Limb (tissue), 2 donors: ENCODE results near the gene XPR1.

Source experiments
- DNase-seq, 2 donors: peaks; one replicate each; pipeline ENCODE4 v3.0.0-alpha.2; 2016; ENCODE audit errors: extremely low spot score in 2 of 2

XPR1 gene

GRCh38 chr1:180615493-180616290, 16.1 kb upstream of the XPR1 start:
- DNase-seq: no peak

DNA sequence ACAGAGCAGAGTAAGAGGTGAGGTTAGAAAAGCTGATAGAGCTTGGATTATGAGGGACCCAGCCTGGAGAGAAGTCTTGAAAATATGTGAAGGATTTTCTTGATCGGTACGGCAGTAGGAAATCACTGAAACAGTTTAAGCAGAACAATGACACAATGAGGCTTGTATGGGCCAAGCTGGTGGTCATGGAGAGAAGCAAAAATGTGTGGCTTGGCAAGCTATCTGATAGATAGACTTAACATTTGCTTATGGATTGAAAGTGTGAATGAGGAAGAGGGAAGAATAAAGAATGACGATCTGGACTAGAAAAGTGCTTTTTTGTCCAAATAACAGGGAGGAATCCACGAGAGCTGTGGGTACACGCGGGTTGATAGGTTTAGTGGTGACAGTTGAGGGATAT, 15.4 kb upstream of the XPR1 start:
- DNase-seq: no peak

DNA sequence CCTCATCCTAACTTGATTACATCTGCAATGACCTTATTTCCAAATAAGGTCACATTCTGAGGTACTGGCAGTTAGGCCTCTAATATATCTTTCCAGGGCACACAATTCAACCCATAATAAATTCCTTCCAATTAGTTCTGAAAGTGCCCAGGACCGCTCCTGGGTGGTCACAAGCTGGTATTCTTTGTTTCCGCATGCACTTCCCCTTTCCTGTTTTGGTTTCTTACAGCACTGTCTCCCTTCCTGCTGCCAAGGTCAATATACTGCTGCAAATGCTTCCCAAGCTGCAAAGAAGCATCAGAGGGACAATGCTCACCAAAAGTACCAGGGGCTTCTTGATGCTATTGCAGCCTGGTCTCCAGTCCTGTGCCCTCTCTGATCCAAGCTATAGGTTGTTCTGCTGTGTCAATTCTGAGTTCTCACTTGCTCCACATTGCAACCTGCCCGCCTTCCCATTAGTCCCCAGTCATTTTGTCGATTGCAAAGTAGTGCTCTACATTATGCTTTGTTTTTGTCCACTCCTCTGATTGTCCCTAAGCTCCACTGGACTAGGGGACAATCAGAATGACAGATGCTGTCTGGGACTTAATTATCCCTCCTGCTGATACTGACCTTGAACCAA, 13.9 kb upstream of the XPR1 start:
- no peak for DNase-seq

DNA sequence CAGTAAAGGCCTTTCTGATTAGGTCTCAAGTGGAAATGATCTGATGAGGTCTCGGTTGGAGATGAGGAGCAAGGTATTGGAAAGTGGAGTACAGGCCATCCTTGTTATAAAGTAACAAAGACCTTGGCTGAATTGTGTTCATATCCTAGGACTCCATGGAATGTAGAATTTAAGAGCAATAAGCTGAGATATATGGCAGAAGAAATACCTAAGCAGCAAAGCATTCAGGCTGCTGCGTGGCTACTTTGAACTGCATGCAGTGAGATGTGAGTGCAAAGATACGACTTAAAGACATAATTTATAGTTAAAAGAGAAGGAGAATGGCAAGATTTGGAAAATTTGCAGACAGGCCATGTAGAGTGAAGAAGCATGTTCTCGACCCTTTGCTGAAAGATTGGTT, 11.2 kb upstream of the XPR1 start:
- DNase-seq: no peak

DNA sequence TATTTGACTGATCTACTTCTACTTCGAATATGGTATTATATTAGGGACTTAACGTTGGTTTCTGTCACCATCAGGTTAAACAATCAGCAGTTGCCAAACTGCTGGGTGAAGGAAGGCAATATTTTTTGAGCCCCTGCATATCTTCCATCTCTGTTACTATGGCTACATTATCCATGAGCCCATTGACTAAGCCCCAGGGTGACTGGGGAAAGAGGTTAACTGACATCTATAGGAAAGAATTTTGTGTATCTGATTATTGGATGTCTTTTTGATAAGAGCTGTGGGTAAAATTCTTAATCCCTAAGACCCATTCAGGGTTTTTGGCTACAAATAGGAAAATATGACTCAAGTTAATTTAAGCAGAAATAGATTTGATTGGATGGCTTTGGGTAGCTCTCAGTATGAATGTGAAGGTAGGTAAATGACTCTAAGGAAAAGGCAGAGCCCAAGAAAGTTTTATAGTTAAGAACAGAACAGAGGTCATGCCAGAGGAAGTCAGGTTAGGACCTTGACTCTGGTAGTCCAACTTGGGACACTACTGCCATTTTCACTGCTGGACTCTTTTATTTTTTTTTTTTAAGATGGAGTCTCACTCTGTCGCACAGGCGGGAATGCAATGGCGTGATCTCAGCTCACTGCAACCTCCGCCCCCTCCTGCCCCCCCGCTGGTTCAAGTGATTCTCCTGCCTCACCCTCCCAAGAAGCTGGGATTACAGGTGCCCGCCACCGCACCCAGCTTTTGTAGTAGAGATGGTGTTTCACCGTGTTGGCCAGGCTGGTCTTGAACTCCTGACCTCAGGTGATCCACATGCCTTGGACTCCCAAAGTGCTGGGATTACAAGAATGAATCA, 8.9 kb upstream of the XPR1 start:
- DNase-seq: no peak

DNA sequence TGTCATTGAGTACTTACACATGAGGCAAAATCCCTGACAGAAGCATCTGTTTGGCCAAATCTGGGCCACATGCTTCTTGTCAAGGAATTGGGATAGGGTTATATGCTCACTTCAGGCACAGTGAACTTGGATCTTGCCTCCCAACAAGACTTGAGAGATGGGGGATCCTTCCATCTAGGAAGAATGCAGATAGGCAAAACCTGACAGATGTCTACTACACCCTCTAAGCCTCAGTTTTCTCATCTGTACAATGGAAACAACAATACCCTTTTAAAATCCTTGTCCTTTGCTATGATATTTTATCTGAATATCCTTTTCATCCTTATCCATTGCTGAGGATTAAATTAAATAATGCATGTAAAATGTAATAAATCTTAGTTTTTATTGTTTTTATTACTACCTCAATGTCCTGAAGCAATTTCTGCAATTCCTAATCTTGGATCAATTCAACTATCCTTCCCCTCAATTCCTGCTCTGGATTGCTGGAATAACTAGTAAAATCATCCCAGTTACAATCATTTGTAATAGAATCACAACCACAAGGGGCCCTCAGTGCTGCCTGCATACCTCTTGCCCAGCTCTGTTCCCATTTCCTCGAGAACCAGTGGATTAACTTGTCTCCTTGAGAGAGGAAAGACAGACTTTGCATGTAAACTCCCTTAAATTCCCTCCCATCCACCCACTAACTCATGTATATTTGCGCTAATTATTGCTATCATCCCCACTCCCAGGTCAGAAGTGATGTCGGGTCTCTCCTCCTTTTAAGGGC, 8.1 kb upstream of the XPR1 start:
- no peak for DNase-seq

DNA sequence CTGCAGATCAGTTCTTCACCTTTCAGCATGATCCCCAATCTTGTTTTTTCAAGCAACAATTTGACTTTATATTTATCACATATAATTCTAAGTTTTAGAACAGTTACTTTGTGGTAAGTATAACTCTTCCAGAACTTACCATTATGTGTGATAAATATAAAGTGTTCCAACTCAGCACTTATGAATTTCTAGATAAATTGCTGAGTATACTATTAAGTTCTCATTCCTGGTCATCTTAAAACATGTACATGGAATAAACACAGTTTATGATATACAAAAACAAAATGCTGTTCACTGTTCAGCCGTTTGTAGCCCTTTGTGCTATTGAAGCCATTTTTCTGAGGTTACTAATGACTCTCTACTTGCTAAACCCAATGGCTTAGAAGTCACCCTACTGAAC, 5.1 kb upstream of the XPR1 start:
- no peak for DNase-seq

GRCh38 chr1:180627411-180627810, 4.4 kb upstream of the XPR1 start:
- DNase-seq: no peak

DNA sequence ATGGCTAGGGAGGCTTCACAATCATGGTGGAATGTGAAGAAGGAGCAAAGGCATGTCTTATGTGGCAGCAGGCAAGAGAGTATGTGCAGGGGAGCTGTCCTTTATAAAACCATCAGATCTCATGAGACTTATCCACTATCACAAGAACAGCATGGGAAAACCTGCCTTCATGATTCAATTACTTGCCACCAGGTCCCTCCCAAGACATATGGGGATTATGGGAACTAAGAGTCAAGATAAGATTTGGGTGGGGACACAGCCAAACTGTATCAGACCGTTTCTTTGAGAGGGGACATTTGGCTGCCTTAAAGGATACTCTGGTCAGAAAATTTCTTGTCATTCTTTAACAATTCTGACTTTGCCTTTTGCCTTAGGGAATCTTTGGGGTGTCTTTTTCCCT, 3.2 kb upstream of the XPR1 start:
- DNase-seq: no peak

- no peak for DNase-seq
These were observed 1.2 kb upstream of the XPR1 start for GRCh38 chr1:180630408-180631193.

- no peak for DNase-seq
These were observed 542 bp upstream of the XPR1 start for GRCh38 chr1:180631194-180631765.

DNA sequence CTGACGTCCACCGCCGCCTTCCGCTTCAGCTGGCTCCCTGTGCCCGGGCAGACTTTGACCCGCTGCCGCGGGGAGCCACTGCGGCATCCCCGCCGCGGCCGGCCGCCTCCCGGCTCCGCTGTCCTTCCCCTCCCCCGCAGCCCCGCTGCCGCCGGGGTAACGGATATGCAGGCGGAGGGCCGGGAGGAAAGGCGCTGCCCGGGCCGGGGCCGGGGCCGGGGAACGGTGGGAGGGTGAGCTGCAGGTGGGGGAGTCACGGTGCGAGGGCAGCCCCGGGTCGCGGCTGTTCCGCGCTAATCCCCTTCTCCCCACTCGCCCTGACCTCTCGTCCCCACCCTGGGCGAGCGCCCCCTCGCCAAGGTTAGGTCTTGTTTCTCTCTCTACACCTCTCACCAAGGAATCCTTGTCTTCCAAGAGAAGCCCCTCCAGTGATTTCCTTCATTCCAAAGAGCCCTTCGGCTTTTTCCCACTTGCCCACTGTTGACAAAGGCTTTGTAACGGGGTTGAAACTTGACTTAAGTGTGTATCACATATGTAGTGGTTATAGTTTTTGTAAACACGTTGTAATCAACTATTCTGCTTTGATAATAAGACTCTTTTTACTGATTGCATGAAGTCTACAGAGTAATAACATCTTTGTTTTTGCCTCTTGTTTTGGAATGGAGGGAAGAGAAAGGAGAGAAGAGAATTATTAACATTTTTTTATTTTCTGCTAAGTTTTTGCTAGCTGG, 669 bp downstream of the XPR1 start:
- peak in 1 of 2 donors; percentile 42 for DNase-seq

GRCh38 chr1:180633057-180634056, 1.5 kb downstream of the XPR1 start:
- no peak for DNase-seq

DNA sequence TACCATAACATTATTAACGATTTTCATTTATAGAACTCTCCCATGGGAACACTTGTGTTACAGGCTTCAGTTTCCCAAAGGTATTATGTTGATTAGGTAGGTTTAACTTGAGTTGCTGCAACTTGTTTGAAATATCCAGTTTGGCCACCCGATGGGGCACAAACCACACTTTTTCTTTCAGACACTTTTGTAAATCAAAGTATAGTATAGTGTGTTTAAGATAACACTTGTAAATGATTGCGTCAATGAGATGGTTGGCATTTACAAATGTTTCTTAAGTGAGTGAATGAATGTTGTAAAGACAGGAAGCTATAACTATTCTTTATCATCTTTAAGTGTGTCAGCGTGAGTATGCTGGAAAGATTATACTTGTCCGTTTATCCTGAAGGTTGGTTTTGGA, 4.3 kb downstream of the XPR1 start:
- no peak for DNase-seq

- no peak for DNase-seq
These were observed 8.0 kb downstream of the XPR1 start for GRCh38 chr1:180639871-180640270.

DNA sequence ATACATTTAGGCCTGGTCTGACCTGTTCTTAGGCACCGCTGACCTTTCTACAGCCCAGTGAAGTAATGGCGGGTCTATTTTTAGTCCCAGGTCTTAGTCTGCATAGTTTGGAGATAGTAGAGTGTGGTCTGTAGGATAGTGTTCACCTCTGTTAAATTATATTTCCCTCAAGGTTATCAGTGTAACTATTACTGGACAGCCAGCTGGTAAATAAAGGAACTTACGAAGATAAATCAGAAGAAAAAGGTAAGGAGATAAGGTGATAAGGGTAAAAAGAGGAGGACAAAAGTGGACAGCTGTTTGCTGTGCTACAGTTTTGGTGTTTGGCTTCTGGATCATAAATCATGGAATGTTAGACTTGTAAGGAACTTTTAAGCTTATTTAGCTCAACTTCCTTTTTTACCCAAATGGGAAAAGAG, 8.7 kb downstream of the XPR1 start:
- DNase-seq: no peak

- no peak for DNase-seq
These were observed 9.8 kb downstream of the XPR1 start for GRCh38 chr1:180641662-180642061.

- DNase-seq: no peak
These were observed 11.0 kb downstream of the XPR1 start for GRCh38 chr1:180642781-180643180.
